Lung (tissue), 12 donors: Measurements from ENCODE around the gene LAMA3. TPM values are rescaled to one million over a fixed set of nuclear protein-coding genes. Genes with fewer than 3 reads are reported as not detected.
"Not testable (repeated sequence)": the region's sequence is repeated elsewhere in the genome, so short reads cannot be mapped to it uniquely, and the experiment has no call there.

Experiments
- ATAC-seq: fragments of 200-7000 bp; cut with Tn5 transposase; one replicate; pipeline ENCODE4 v1.9.1; 2020; ENCODE audit warnings: moderate number of reproducible peaks; ENCODE audit not compliant: insufficient read depth, low FRiP score
- DNase-seq, 3 donors: peaks; one replicate each; pipeline ENCODE4 v3.0.0-alpha.2; 2013 to 2017
- H3K27ac ChIP-seq, 2 donors: one replicate each; pipeline ENCODE4 v1.5.1; 2013; ENCODE audit warnings: mild to moderate bottlenecking in 2 of 2, moderate library complexity in 2 of 2, control low read depth in 1 of 2, inconsistent platforms in 1 of 2, low read depth in 1 of 2, low read length in 1 of 2
- H3K27me3 ChIP-seq, 3 donors: one replicate each; pipeline ENCODE4 v1.5.1; 2013; ENCODE audit warnings: low read length in 2 of 3; ENCODE audit not compliant: control insufficient read depth in 3 of 3, insufficient read depth in 3 of 3
- H3K36me3 ChIP-seq, 4 donors: one replicate each; pipeline ENCODE4 v1.5.1; 2013; ENCODE audit warnings: low read length in 4 of 4, mild to moderate bottlenecking in 1 of 4, moderate library complexity in 1 of 4; ENCODE audit not compliant: control insufficient read depth in 4 of 4, insufficient read depth in 4 of 4
- H3K4me1 ChIP-seq, 5 donors: one replicate each; pipeline ENCODE4 v1.5.1; 2013; ENCODE audit warnings: low read length in 5 of 5, mild to moderate bottlenecking in 2 of 5, moderate library complexity in 1 of 5; ENCODE audit not compliant: control insufficient read depth in 5 of 5, insufficient read depth in 5 of 5
- H3K4me3 ChIP-seq: one replicate; pipeline ENCODE4 v1.5.1; 2013; ENCODE audit warnings: mild to moderate bottlenecking, control low read depth, moderate library complexity
- H3K9ac ChIP-seq, 2 donors: one replicate each; pipeline ENCODE4 v1.5.1; 2013; ENCODE audit warnings: low read length in 2 of 2, control low read depth in 1 of 2; ENCODE audit not compliant: insufficient read depth in 1 of 2
- H3K9me3 ChIP-seq, 4 donors: one replicate each; pipeline ENCODE4 v1.5.1; 2013; ENCODE audit warnings: low read length in 3 of 4, mild to moderate bottlenecking in 1 of 4, moderate library complexity in 1 of 4; ENCODE audit not compliant: control insufficient read depth in 4 of 4, insufficient read depth in 3 of 4
- WGBS, 2 donors: extraction: QIAGEN DNeasy Blood & Tissue Kit; methylation state at CpG; one replicate each; pipeline ENCODE4 v1.1.7; 2013; 5-methylcytosine and 5-hydroxymethylcytosine counted together
- polyA plus RNA-seq, 2 donors: library from polyadenylated mRNA; stranded (reverse); fragments of 200-250 nt; gene quantifications; one replicate each; pipeline ENCODE4 v1.2.1, GENCODE V29; 2013
- total RNA-seq, 2 donors: library from RNA; depleted of rRNA in 1 of 2; stranded (reverse); fragments of >200 nt in 1 of 2; gene quantifications; one replicate each; pipeline ENCODE4 v1.2.1, GENCODE V29; 2014 to 2021
- TF ChIP-seq, protein P1 (sequence below): IDR thresholded peaks from 2 replicates; pipeline ENCODE4 v1.5.1; 2012; ENCODE audit warnings: mild to moderate bottlenecking; ENCODE audit errors: control extremely low read depth, extremely low read depth
- donor health status: control.
- donor health status: control.
- donor health status: Bipolar disorder and iron deficiency.
- donor health status: healthy.
- donor health status: DM: yes; HTN: yes; CAD: no.

The LAMA3 gene
- total and polyA plus RNA-seq, 4 donors = 14.1 to 110 (median 51.9) TPM

DNA sequence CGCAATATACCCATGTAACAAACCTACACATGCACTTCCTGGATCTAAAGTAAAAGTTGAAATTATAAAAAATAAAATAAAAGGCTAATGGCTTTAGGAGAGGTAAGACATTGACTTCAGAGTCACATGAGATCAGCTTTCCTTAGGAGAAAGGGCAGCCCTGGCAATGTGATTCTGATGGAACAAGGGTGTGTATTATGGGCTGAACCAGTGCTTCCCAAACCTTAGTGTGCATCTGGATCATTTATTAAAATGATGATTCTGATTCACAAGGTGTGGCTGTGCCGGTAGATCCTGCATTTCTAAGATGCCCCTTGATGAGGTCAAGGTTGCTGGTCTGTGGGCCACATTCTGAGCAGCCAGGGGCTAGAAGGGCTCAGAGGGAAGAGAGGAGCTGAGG is 42.6 kb downstream of the LAMA3 start:
- DNase-seq (no peak), ATAC-seq (no peak)
- TF ChIP-seq, protein P1, sequence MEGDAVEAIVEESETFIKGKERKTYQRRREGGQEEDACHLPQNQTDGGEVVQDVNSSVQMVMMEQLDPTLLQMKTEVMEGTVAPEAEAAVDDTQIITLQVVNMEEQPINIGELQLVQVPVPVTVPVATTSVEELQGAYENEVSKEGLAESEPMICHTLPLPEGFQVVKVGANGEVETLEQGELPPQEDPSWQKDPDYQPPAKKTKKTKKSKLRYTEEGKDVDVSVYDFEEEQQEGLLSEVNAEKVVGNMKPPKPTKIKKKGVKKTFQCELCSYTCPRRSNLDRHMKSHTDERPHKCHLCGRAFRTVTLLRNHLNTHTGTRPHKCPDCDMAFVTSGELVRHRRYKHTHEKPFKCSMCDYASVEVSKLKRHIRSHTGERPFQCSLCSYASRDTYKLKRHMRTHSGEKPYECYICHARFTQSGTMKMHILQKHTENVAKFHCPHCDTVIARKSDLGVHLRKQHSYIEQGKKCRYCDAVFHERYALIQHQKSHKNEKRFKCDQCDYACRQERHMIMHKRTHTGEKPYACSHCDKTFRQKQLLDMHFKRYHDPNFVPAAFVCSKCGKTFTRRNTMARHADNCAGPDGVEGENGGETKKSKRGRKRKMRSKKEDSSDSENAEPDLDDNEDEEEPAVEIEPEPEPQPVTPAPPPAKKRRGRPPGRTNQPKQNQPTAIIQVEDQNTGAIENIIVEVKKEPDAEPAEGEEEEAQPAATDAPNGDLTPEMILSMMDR = no peak
- Histone ChIP-seq H3K36me3 (no peaks in the 10 kb centered on the region), H3K4me1 (peaks cover 0 to 7% (median 3%) of the 10 kb centered on the region in 5 donors), H3K9ac (no peak overlapping the region), H3K4me3 (no peak overlapping the region), H3K27ac (no peak overlapping the region), H3K9me3 (no peaks in the 10 kb centered on the region), H3K27me3 (no peaks in the 10 kb centered on the region)
- 92 to 94% methylated on average over 2 of the region's 2 CpGs for WGBS, 2 donors

DNA sequence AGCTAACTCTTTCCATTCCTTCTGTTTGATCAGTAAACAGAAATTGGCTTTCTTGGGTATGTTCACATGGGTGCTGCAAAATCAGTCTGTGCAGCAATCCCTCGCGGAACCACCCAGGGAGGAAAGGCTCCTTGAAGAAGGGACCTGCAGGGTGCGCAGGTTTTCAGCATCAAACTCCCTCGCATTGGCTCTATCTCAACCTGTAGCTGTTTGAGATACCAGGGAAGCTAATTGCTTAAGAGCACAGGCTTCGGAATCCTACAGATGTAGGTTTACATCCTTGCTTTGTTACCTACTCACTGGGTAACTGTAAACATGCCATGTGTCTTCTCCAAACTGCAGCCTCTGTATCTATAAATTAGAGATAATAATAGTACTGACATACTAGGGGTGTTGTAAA is 43.2 kb downstream of the LAMA3 start:
- H3K9me3 ChIP-seq = no peaks in the 10 kb centered on the region
- H3K4me1 ChIP-seq = peaks cover 0 to 13% (median 3%) of the 10 kb centered on the region in 5 donors
- 68 to 72% methylated on average over 5 of the region's 5 CpGs for WGBS, 2 donors
- no peak for ATAC-seq
- no peak overlapping the region for H3K9ac ChIP-seq
- H3K4me3 ChIP-seq = no peak overlapping the region
- H3K36me3 ChIP-seq = no peaks in the 10 kb centered on the region
- no peaks in the 10 kb centered on the region for H3K27me3 ChIP-seq
- TF ChIP-seq, protein P1 = no peak
- H3K27ac ChIP-seq = no peak overlapping the region
- no peak for DNase-seq

DNA sequence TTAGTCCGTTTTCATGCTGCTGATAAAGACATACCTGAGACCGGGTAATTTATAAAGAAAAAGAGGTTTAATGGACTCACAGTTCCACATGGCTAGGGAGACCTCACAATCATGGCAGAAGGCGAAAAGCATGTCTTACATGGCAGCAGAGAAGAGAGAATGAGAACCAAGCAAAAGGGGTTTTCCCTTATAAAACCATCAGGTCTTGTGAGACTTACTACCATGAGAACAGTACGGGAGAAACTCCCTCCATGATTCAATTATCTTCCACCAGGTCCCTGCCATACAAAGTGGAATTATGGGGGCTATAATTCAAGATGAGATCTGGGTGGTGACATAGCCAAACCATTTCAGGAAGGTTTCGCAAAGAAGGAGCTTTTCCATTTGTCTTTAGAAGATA is 44.0 kb downstream of the LAMA3 start:
- not testable (repeated sequence) for H3K27ac ChIP-seq, H3K36me3 ChIP-seq, H3K9me3 ChIP-seq, DNase-seq, ATAC-seq, H3K9ac ChIP-seq, H3K27me3 ChIP-seq, H3K4me3 ChIP-seq
- H3K4me1 ChIP-seq = peaks cover 0 to 20% (median 3%) of the 10 kb centered on the region in 5 donors
- WGBS, 2 donors = 87 to 88% methylated on average over 5 of the region's 5 CpGs

GRCh38 chr18:23733895-23734294 is 44.6 kb downstream of the LAMA3 start:
- H3K9me3 ChIP-seq = no peaks in the 10 kb centered on the region
- ATAC-seq (no peak), DNase-seq (no peak)
- H3K36me3 ChIP-seq = no peaks in the 10 kb centered on the region
- WGBS, 2 donors = 72 to 74% methylated on average over 7 of the region's 7 CpGs
- H3K4me3 ChIP-seq = no peak overlapping the region
- H3K27ac ChIP-seq = no peak overlapping the region
- peaks cover 0 to 20% (median 3%) of the 10 kb centered on the region in 5 donors for H3K4me1 ChIP-seq
- TF ChIP-seq, protein P1 = no peak
- no peak overlapping the region for H3K9ac ChIP-seq
- H3K27me3 ChIP-seq = no peaks in the 10 kb centered on the region
